ENCODE results near the gene TMPRSS11F.
A peak's percentile ranks its signal among the peaks of the same experiment; 100 is the strongest.

The TMPRSS11F gene

DNA sequence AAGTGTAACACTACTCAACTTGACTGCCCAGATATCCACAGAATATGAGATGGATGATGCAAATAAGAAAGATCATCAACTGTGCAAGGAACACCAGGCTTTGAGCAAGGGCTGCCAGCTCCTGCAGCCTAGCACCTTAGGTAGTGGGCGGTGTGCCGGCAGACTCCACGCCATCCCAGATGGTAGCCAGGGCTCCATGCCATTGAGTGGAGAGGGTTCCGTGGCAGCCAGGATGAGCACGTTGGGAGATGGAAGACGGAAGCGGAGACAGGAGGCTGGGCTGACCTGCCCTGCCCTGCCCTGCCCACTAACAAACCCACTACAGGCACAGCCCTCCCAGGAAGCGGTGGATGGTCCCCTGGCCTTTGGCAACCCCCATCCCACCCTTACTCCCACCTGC is 51.9 kb downstream of the TMPRSS11F start:
- DNase-seq (ENCODE audit: low read depth, low spot score) = no peak

DNA sequence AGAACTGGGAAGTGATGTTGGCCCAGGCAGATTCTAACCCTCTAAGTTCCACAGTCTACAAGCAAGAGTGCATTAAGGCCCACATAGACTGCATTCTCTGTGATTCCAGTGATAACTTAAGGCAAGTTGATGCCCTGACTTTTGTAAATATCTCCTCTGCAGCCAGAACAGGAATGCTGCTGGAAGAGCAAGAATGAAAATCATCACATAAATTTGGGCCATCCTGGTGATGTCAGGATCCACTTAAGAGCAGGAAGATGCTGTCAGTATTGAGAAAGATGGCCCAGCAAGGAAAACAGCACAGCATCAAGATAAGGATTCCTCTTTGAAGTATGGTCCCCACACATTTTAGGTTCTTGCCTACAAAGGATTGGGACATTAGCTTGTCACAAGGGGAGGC is 52.4 kb downstream of the TMPRSS11F start:
- no peak for DNase-seq (ENCODE audit: low read depth, low spot score)

DNA sequence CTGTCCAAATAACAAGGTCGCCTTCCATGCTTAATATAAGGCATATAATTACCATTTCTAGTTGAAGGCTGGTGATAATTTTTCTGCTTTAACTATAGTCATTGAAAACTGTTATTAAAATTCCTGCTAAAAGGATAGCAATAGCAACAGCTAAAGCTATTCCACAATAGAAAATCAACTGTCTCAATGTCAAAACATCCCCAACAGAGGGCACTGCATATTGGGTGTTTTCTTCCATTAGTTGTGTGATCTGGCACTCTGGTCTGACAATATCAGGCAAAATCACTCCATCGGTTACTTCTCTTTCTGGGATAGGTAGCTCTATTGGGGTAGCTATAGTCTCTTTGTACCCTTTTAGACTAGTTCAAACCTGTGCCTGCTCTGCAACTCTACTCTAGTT is 53.5 kb downstream of the TMPRSS11F start:
- no peak for DNase-seq (ENCODE audit: low read depth, low spot score)

DNA sequence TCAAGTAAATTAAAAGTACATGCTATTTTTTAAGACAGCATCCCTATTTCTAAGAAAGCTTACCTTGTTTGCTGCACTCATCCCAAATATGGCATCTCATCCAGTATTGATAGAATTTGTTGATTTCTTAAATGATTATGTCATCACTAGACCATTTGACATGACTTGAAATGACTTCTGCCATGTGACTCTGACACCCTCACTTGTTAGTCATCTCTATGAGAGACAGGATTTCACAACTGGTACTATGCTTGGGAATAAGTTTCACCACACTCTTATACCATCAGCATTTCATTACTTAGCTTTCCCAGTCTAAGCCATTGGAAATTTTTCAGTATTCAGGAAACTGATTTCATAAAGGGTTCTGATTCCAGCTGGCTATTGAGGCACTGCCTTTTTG is 55.3 kb downstream of the TMPRSS11F start:
- DNase-seq (ENCODE audit: low read depth, low spot score) = no peak

DNA sequence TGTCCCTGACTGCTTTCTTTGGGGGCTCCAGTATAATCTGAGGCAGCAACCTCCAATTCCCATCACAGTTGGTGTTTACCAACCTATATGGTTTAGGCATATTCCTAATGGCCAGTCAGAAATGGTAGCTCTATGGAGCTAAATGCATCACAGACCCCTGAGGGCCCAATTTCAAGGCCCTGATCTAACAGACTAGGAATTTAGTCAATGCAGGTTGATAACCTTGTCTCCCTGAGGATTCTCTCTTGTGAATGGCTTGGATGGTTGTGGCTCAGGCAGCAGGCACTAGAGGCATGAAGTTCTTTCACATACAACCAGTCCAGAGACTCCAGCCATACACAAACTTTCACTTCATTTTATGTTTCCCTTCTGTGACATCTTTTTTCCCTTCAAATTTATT is 59.4 kb downstream of the TMPRSS11F start:
- peak; percentile 43 for DNase-seq (ENCODE audit: low read depth, low spot score)

DNA sequence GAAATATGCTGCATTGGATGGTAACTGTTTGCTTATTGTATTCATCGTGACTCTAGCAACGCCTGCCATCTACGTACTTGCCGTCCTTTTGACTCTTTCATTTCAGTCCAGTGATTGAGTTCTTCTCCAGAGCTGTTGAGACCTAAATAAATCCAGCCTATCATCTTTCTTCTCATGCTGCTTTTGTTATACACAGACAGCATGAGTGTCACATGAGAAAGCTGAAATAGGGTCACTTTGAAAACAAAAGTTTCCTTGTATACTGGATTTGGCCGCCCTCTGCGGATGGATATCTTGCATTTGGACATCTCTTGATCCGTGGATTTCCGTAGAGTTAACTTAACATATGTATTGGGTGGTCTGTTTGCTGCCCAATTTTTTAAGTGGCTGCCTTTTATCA is 67.2 kb downstream of the TMPRSS11F start:
- DNase-seq (ENCODE audit: low read depth, low spot score) = no peak

DNA sequence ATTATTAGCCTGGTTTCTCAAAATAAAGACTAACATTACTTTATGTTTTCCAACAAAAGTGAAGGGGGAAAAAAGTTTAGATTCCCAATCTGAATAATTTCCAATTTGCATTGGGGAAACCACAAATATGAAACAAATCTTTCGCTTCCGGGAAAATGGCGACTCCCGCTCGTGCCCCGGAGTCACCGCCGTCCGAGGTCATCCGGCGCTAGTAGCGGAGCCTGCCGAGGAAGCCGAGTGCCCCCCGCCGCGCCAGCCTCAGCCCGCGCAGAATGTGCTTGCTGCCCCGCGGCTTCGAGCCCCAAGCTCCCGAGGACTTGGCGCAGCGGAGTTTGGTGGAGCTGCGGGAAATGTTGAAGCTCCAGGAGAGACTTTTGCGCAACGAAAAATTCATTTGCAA is 91.4 kb downstream of the TMPRSS11F start:
- no peak for DNase-seq (ENCODE audit: low read depth, low spot score)

DNA sequence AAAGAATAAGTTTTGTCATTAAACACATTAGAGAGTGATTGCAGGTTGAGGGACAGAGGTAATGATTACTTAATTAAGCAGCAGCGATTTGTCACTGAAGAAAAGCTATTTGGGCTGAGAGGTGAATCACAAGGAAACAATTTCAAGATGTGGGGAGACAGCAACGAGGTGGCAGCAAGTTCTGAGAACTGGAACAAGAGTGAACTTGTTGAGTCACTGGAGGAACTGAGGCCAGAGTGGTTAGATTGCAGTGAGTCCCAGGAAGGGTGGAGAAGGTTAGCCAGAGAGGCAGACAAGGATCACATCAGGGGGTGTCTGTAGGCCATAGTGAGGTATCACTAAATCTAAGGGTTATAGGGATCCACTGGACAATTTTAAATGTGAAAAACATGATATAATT is 108.5 kb downstream of the TMPRSS11F start:
- no peak for DNase-seq (ENCODE audit: low read depth, low spot score)

DNA sequence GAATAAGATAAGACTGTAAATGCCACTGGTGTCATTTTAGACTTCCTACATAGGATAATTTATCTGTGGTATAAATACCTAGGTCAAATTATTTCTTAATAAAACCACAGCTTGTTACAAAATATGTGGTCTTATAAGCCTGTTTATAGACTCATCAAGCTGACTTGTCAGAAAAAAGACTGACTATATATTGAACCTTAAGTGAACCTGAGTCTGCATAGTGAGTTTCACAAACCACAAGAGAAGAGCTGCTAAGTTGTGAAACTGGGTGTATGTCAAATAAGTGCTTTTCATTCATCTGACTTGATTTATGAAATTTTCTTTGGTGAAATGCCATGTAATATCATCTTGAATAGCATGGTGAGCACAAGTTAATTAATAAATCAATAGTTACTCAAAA is 118.0 kb downstream of the TMPRSS11F start:
- no peak for DNase-seq (ENCODE audit: low read depth, low spot score)

Measured in ELF-1 (cell line).